PC-9 (cell line): ENCODE results near the gene DHX8. TPM values are rescaled to one million over a fixed set of nuclear protein-coding genes. Genes with fewer than 3 reads are reported as not detected.
A peak's percentile ranks its signal among the peaks of the same experiment; 100 is the strongest.

ENCODE experiments used
- BruUV-seq: library from RNA; stranded (reverse); fragments of 400-500 nt; replicated peaks from 2 replicates; lab custom pipeline; 2021; lab: Mats Ljungman, UMichigan
- CTCF ChIA-PET: fragments of 300-600 bp; sonication (Branson Sonifier 250); formaldehyde crosslinking; loops from one replicate; lab custom pipeline; 2022; ENCODE audit warnings: antibody characterized with exemption; lab: Charles Lee
- POLR2A ChIA-PET: fragments of 300-600 bp; sonication (Branson Sonifier 250); formaldehyde crosslinking; loops from one replicate; lab custom pipeline; 2022; ENCODE audit warnings: antibody characterized with exemption; ENCODE audit not compliant: unreplicated experiment; lab: Charles Lee
- DNase-seq, 2 experiments: peaks; one replicate each; pipeline versions ENCODE4 v3.0.0 to v3.0.0-alpha.2; 2015 to 2022; ENCODE audit warnings: mixed read lengths in 1 of 2
- H2AFZ ChIP-seq: fragments of 200-600 bp; sonication (generic); 2 replicates; pipeline ENCODE4 v1.8.1; 2017; ENCODE audit warnings: antibody characterized with exemption
- H3F3A ChIP-seq: fragments of 200-600 bp; sonication (generic); 2 replicates; pipeline ENCODE4 v1.8.1; 2017; ENCODE audit warnings: antibody characterized with exemption, mild to moderate bottlenecking, low read depth; ENCODE audit not compliant: insufficient read depth
- H3K27ac ChIP-seq: fragments of 200-600 bp; sonication (generic); 2 replicates; pipeline ENCODE4 v1.6.1; 2016; ENCODE audit warnings: mixed run types
- H3K27me3 ChIP-seq: fragments of 200-600 bp; sonication (generic); 2 replicates; pipeline ENCODE4 v1.6.1; 2016; ENCODE audit warnings: low read depth, mixed run types; ENCODE audit not compliant: insufficient read depth
- H3K36me3 ChIP-seq: fragments of 200-600 bp; sonication (generic); 2 replicates; pipeline ENCODE4 v1.6.1; 2016; ENCODE audit warnings: low read depth, mixed run types
- H3K4me1 ChIP-seq: fragments of 200-600 bp; sonication (generic); replicated peaks from 2 replicates; pipeline ENCODE4 v1.6.1; 2016; ENCODE audit warnings: mixed run types; ENCODE audit not compliant: insufficient read depth
- H3K4me2 ChIP-seq: fragments of 200-600 bp; sonication (generic); 2 replicates; pipeline ENCODE4 v1.6.1; 2017; ENCODE audit warnings: mixed run types
- H3K4me3 ChIP-seq: fragments of 200-600 bp; sonication (generic); 2 replicates; pipeline ENCODE4 v1.6.1; 2016; ENCODE audit warnings: mixed run types
- H3K79me2 ChIP-seq: fragments of 200-600 bp; sonication (generic); 2 replicates; pipeline ENCODE4 v1.6.1; 2017; ENCODE audit warnings: low read depth, mixed run types
- H3K9me2 ChIP-seq: fragments of 200-600 bp; sonication (generic); 2 replicates; pipeline ENCODE4 v1.8.1; 2017; ENCODE audit warnings: mild to moderate bottlenecking; ENCODE audit not compliant: insufficient read depth
- H3K9me3 ChIP-seq: fragments of 200-600 bp; sonication (generic); 2 replicates; pipeline ENCODE4 v1.8.1; 2016; ENCODE audit warnings: low read depth; ENCODE audit not compliant: insufficient read depth
- H4K20me1 ChIP-seq: fragments of 200-600 bp; sonication (generic); 2 replicates; pipeline ENCODE4 v1.8.1; 2017; ENCODE audit not compliant: insufficient read depth
- CTCF ChIP-seq: fragments of 200-600 bp; sonication (generic); conservative IDR thresholded peaks from 2 replicates; pipeline ENCODE4 v1.6.1; 2017; ENCODE audit warnings: mixed run types, antibody characterized with exemption, mild to moderate bottlenecking, moderate library complexity
- EZH2 ChIP-seq: fragments of 200-600 bp; sonication (generic); IDR thresholded peaks from 2 replicates; pipeline ENCODE4 v1.8.0; 2017; ENCODE audit warnings: antibody characterized with exemption, low read depth
- intact Hi-C: fragments of 100-400 bp; cut with micrococcal nuclease; formaldehyde crosslinking; loops from one replicate; pipeline ENCODE4 v1.10.0; 2022; ENCODE audit not compliant: unreplicated experiment
- total RNA-seq: library from RNA; stranded (reverse); gene quantifications from 2 replicates; pipeline ENCODE4 v1.2.3, GENCODE V29; 2021

DHX8 gene
- total RNA-seq, 1 experiment from 2014 or later: 55.4 TPM

GRCh38 chr17:43543771-43544575, 60.2 kb downstream of the DHX8 start:
- H3K27ac ChIP-seq: peak overlapping the region; percentile 94
- H3K36me3 ChIP-seq: peaks cover 9% of the 10 kb centered on the region; the same call in 1 of the 2 replicates
- no peaks in the 10 kb centered on the region for H3K9me3 ChIP-seq
- peak overlapping the region; percentile 92 for H3K4me2 ChIP-seq
- intact Hi-C loops: loop anchor here (2.0 kb wide), 1 partner anchor 13 kb away; no protein-coding TSS in a partner anchor
- no peak overlapping the region for H2AFZ ChIP-seq
- peak overlapping the region; percentile 85 for H3K4me3 ChIP-seq
- H3K27me3 ChIP-seq: no peaks in the 10 kb centered on the region
- no peaks in the 10 kb centered on the region for H3K9me2 ChIP-seq
- CTCF ChIA-PET: interaction anchor here (0.7 kb wide), 1 partner anchor 13 kb away, joined by 5 read pairs; no protein-coding TSS in a partner anchor
- H3K4me1 ChIP-seq: peaks cover 47% of the 10 kb centered on the region
- H4K20me1 ChIP-seq: no peaks in the 10 kb centered on the region
- H3F3A ChIP-seq: peaks cover 33% of the 10 kb centered on the region
- H3K79me2 ChIP-seq: peaks cover 46% of the 10 kb centered on the region
- no TSS peak for BruUV-seq
- POLR2A ChIA-PET: interaction anchor here (0.6 kb wide), 1 partner anchor 17 kb away, joined by 4 read pairs; no protein-coding TSS in a partner anchor
- peak; percentile 16 to 49 for DNase-seq
- no peak for TF ChIP-seq EZH2
- no peak for TF ChIP-seq CTCF

GRCh38 chr17:43545383-43545632, 61.5 kb downstream of the DHX8 start:
- peaks cover 39% of the 10 kb centered on the region for H3K79me2 ChIP-seq
- ChIA-PET POLR2A (no interaction called here), CTCF (no interaction called here)
- H3F3A ChIP-seq: peaks cover 27% of the 10 kb centered on the region
- H4K20me1 ChIP-seq: no peaks in the 10 kb centered on the region
- intact Hi-C loops: loop anchor here (2.0 kb wide), 1 partner anchor 15 kb away; no protein-coding TSS in a partner anchor
- H3K9me2 ChIP-seq: no peaks in the 10 kb centered on the region
- no peak for DNase-seq
- peak overlapping the region; percentile 94 for H3K27ac ChIP-seq
- H2AFZ ChIP-seq: peak overlapping the region; percentile 86
- BruUV-seq: no TSS peak
- H3K9me3 ChIP-seq: no peaks in the 10 kb centered on the region
- peaks cover 9% of the 10 kb centered on the region; the same call in 1 of the 2 replicates for H3K36me3 ChIP-seq
- H3K27me3 ChIP-seq: no peaks in the 10 kb centered on the region
- H3K4me1 ChIP-seq: peaks cover 35% of the 10 kb centered on the region
- H3K4me3 ChIP-seq: peak overlapping the region; percentile 85
- H3K4me2 ChIP-seq: peak overlapping the region; percentile 92
- TF ChIP-seq EZH2 (no peak), CTCF (no peak)

GRCh38 chr17:43546319-43547188, 62.8 kb downstream of the DHX8 start, which contains the start of gene ETV4:
TSS of gene ETV4 (minus strand) at chr17:43546340. CDS start at chr17:43545617, 723 bp downstream.
- peaks cover 27% of the 10 kb centered on the region for H3K79me2 ChIP-seq
- peaks cover 34% of the 10 kb centered on the region for H3K4me1 ChIP-seq
- CTCF ChIA-PET: interaction anchor here (0.6 kb wide), 1 partner anchor 63 kb away, joined by 3 read pairs; the partner anchor contains the start of gene DHX8
- peak within 1 kb of the TSS; percentile 86 for H2AFZ ChIP-seq
- no peaks in the 10 kb centered on the region for H3K9me3 ChIP-seq
- H3K36me3 ChIP-seq: peaks cover 4% of the 10 kb centered on the region; the same call in 1 of the 2 replicates
- no peaks in the 10 kb centered on the region for H3K9me2 ChIP-seq
- no peak for TF ChIP-seq CTCF
- TF ChIP-seq EZH2: no peak
- H3F3A ChIP-seq: peaks cover 27% of the 10 kb centered on the region
- POLR2A ChIA-PET: interaction anchor here (0.6 kb wide), 3 partner anchors 10 to 1530 kb away, joined by 3 to 4 read pairs (median 3); no protein-coding TSS in a partner anchor
- H3K4me3 ChIP-seq: peak within 1 kb of the TSS; percentile 85
- H3K27me3 ChIP-seq: no peaks in the 10 kb centered on the region
- peak; percentile 86 to 96 for DNase-seq
- peak within 1 kb of the TSS; percentile 92 for H3K4me2 ChIP-seq
- peak within 1 kb of the TSS; percentile 94 for H3K27ac ChIP-seq
- BruUV-seq: TSS peak; percentile 39
- H4K20me1 ChIP-seq: no peaks in the 10 kb centered on the region
- intact Hi-C loops: no loop called here
